ENCODE data around the gene KTN1.

- no peak for TF ChIP-seq CTCF (IDR thresholded peaks at IDR 0.05)
- no peak for TF ChIP-seq EP300 (IDR thresholded peaks at IDR 0.05)
- TF ChIP-seq POLR2A (IDR thresholded peaks at IDR 0.05) = no peak
Observed at GRCh38 chr14:55626131-55626530, 46.1 kb downstream of the KTN1 start.

Measured in ovary (tissue), 3 donors.